ENCODE results near the gene TMEM256. TPM values are rescaled to one million over a fixed set of nuclear protein-coding genes. Genes with fewer than 3 reads are reported as not detected.
"Not testable (repeated sequence)": the region's sequence is repeated elsewhere in the genome, so short reads cannot be mapped to it uniquely, and the experiment has no call there.

Gene TMEM256
- total RNA-seq, 2 experiments from 2014 or later, result 61.8 to 62.3 TPM

DNA sequence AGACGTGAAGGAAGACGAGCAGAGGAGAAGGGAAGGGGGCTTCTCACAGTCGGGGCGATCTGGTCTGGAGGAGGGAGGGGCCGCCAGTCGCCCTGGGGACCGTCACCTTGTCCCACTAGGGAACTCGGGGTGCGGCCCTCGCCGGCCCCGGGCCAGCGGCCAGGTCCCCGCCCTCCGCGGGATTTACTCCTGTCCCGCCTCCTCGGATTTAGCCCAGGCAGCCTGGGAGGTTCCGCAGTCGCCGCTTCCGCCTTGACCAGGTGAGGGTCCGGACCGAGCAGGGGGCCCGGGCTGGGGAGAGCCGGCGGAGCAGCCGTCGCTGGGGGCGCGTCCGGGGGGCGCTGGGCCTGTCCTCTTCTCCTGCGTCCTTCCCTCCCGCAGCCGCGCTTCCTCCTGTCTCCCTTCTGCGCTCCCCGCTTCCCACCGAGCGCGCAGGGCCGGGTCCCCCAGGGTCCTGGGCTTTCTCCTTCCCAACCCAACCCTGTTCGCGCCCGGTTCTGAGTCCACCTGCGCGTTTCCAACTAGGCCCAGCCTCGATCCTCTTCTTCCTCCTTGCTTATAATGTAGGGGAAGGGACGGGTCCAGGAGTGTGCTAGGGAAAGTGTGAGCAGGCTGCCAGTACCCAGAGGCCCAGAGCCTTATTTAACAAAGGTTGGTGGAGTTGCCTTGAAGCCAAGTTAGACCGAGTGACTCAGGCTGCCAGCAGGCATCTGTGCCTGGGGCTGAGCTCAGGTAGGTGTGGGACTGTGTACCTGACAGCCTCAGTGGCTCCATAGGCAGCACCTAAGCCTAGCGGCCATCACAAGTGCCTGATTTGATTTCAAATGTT lies 22.8 kb downstream of the TMEM256 start, which contains the start of gene TNK1:
TNK1 (plus strand) TSS at position 235 of the 829 bp plus-strand sequence. CDS start 1,838 bp downstream, outside the sequence.
- no peak within 1 kb of the TSS for H3K4me3 Mint-ChIP-seq
- no peak within 1 kb of the TSS for H3K27ac Mint-ChIP-seq
- POLR2A ChIA-PET, result no interaction called here
- no peaks in the 10 kb centered on the region for H3K36me3 Mint-ChIP-seq (ENCODE audit: low read depth)
- CTCF ChIA-PET, result interaction anchor here (1.8 kb wide), 1 partner anchor 179 kb away, joined by 6 read pairs; no protein-coding TSS in a partner anchor
- DNase-seq (no peak), ATAC-seq (no peak)
- no peaks in the 10 kb centered on the region for H3K9me3 Mint-ChIP-seq (ENCODE audit: insufficient read depth)
- H3K27me3 Mint-ChIP-seq (ENCODE audit: low read depth), result peaks cover 39% of the 10 kb centered on the region
- peaks cover 8% of the 10 kb centered on the region for H3K4me1 Mint-ChIP-seq (ENCODE audit: low read depth)

- Mint-ChIP-seq H3K4me3 (no peak overlapping the region), H3K27ac (no peak overlapping the region), H3K4me1 (ENCODE audit: low read depth) (peaks cover 8% of the 10 kb centered on the region), H3K36me3 (ENCODE audit: low read depth) (no peaks in the 10 kb centered on the region), H3K27me3 (ENCODE audit: low read depth) (peaks cover 39% of the 10 kb centered on the region), H3K9me3 (ENCODE audit: insufficient read depth) (no peaks in the 10 kb centered on the region)
- ChIA-PET CTCF (no interaction called here), POLR2A (no interaction called here)
- DNase-seq, result no peak
- ATAC-seq, result no peak
These were observed 23.6 kb downstream of the TMEM256 start for GRCh38 chr17:7380321-7380720.

- DNase-seq (no peak), ATAC-seq (no peak)
- ChIA-PET CTCF (no interaction called here), POLR2A (no interaction called here)
- Mint-ChIP-seq H3K9me3 (ENCODE audit: insufficient read depth) (no peaks in the 10 kb centered on the region), H3K36me3 (ENCODE audit: low read depth) (no peaks in the 10 kb centered on the region), H3K27me3 (ENCODE audit: low read depth) (peaks cover 39% of the 10 kb centered on the region), H3K4me1 (ENCODE audit: low read depth) (peaks cover 2% of the 10 kb centered on the region), H3K4me3 (no peak overlapping the region), H3K27ac (no peak overlapping the region)
These were observed 24.8 kb downstream of the TMEM256 start for GRCh38 chr17:7379134-7379533.

DNA sequence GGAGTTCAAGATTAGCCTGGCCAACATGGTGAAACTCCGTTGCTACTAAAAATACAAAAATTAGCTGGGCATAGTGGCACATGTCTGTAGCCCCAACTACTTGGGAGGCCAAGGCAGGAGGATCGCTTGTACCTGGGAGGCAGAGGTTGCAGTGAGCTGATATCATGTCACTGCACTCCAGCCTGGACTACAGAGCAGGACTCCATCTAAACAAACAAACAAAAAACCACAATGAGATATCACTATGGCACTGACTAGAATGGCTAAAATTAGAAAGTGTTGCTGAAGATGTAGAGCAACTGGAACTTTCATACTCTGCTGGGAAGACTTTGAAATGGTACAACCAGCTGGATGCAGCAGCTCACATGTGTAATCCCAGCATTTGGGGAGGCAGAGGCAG lies 29.5 kb downstream of the TMEM256 start:
- H3K4me1 Mint-ChIP-seq (ENCODE audit: low read depth), result no peaks in the 10 kb centered on the region
- H3K27ac Mint-ChIP-seq, result no peak overlapping the region
- ATAC-seq, result no peak
- H3K9me3 Mint-ChIP-seq (ENCODE audit: insufficient read depth), result no peaks in the 10 kb centered on the region
- ChIA-PET POLR2A (no interaction called here), CTCF (interaction anchor here (1.0 to 1.6 kb wide), 2 partner anchors 13 to 19 kb away, joined by 3 to 7 read pairs; no protein-coding TSS in a partner anchor)
- no peak overlapping the region for H3K4me3 Mint-ChIP-seq
- no peak for DNase-seq
- H3K36me3 Mint-ChIP-seq (ENCODE audit: low read depth), result no peaks in the 10 kb centered on the region
- H3K27me3 Mint-ChIP-seq (ENCODE audit: low read depth), result peaks cover 12% of the 10 kb centered on the region

- Mint-ChIP-seq H3K4me1 (ENCODE audit: low read depth) (no peaks in the 10 kb centered on the region), H3K36me3 (ENCODE audit: low read depth) (no peaks in the 10 kb centered on the region), H3K27ac (no peak overlapping the region), H3K9me3 (ENCODE audit: insufficient read depth) (no peaks in the 10 kb centered on the region), H3K27me3 (ENCODE audit: low read depth) (peaks cover 2% of the 10 kb centered on the region), H3K4me3 (no peak overlapping the region)
- DNase-seq, result no peak
- ATAC-seq, result no peak
- POLR2A ChIA-PET, result interaction anchor here (0.7 kb wide), 1 partner anchor 106 kb away, joined by 3 read pairs; no protein-coding TSS in a partner anchor
- CTCF ChIA-PET, result interaction anchor here (2.2 kb wide), 1 partner anchor 15 kb away, joined by 10 read pairs; no protein-coding TSS in a partner anchor
These were observed 33.0 kb downstream of the TMEM256 start for GRCh38 chr17:7370853-7371252.

DNA sequence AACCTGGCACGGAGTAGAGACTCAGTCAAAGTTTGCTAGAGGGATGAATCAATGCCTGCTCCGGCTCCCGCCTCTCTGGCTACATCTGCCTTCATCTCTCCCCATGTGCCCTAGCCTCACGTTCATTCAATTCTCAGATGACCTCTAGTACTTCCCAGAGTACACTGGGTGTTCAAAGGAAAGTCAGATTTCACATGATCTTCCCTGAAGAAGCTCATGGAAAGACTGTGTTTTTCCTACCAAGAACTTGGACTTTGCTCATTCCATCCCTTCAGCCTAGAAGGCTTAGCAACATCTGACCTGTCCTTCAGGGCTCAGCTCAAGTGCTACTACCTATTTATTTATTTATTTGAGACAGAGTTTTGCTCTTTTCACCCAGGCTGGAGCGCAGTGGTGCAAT lies 34.1 kb downstream of the TMEM256 start:
- POLR2A ChIA-PET, result no interaction called here
- Mint-ChIP-seq H3K4me1 (ENCODE audit: low read depth) (no peaks in the 10 kb centered on the region), H3K4me3 (no peak overlapping the region), H3K36me3 (ENCODE audit: low read depth) (no peaks in the 10 kb centered on the region), H3K27ac (no peak overlapping the region), H3K9me3 (ENCODE audit: insufficient read depth) (no peaks in the 10 kb centered on the region), H3K27me3 (ENCODE audit: low read depth) (peaks cover 2% of the 10 kb centered on the region)
- ATAC-seq (no peak), DNase-seq (no peak)
- CTCF ChIA-PET, result interaction anchor here (2.2 kb wide), 1 partner anchor 14 kb away, joined by 10 read pairs; no protein-coding TSS in a partner anchor

DNA sequence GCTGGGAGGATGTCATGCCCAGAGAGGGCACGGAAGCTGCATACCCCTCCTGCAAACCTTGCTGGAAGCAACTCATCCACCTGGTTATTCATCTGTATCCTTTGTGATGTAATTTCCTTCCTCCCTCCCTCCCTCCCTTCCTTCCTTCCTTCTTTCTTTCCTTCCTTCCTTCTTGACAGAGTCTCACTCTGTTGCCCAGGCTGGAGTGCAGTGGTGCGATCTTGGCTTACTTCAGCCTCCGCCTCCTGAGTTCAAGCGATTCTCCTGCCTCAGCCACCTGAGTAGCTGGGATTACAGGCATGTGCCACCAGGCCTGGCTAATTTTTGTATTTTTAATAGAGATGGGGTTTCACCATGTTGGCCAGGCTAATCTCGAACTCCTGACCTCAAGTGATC lies 35.3 kb downstream of the TMEM256 start:
- H3K4me1 Mint-ChIP-seq (ENCODE audit: low read depth); H3K36me3 Mint-ChIP-seq (ENCODE audit: low read depth); ATAC-seq; H3K27ac Mint-ChIP-seq; H3K4me3 Mint-ChIP-seq; H3K27me3 Mint-ChIP-seq (ENCODE audit: low read depth); CTCF ChIA-PET; H3K9me3 Mint-ChIP-seq (ENCODE audit: insufficient read depth); DNase-seq: not testable (repeated sequence)
- POLR2A ChIA-PET, result interaction anchor here (0.6 kb wide), 1 partner anchor 227 kb away, joined by 3 read pairs; no protein-coding TSS in a partner anchor

GRCh38 chr17:7367918-7368598 lies 35.8 kb downstream of the TMEM256 start:
- H3K4me3 Mint-ChIP-seq, result no peak overlapping the region
- ATAC-seq (no peak), DNase-seq (no peak)
- peaks cover 2% of the 10 kb centered on the region for H3K27me3 Mint-ChIP-seq (ENCODE audit: low read depth)
- no peak overlapping the region for H3K27ac Mint-ChIP-seq
- ChIA-PET POLR2A (interaction anchor here (0.6 kb wide), 1 partner anchor 226 kb away, joined by 3 read pairs; no protein-coding TSS in a partner anchor), CTCF (no interaction called here)
- H3K9me3 Mint-ChIP-seq (ENCODE audit: insufficient read depth), result no peaks in the 10 kb centered on the region
- no peaks in the 10 kb centered on the region for H3K4me1 Mint-ChIP-seq (ENCODE audit: low read depth)
- no peaks in the 10 kb centered on the region for H3K36me3 Mint-ChIP-seq (ENCODE audit: low read depth)

- no peak overlapping the region for H3K27ac Mint-ChIP-seq
- H3K9me3 Mint-ChIP-seq (ENCODE audit: insufficient read depth), result no peaks in the 10 kb centered on the region
- H3K4me1 Mint-ChIP-seq (ENCODE audit: low read depth), result no peaks in the 10 kb centered on the region
- POLR2A ChIA-PET, result no interaction called here
- H3K4me3 Mint-ChIP-seq, result no peak overlapping the region
- H3K36me3 Mint-ChIP-seq (ENCODE audit: low read depth), result no peaks in the 10 kb centered on the region
- H3K27me3 Mint-ChIP-seq (ENCODE audit: low read depth), result peaks cover 2% of the 10 kb centered on the region
- ATAC-seq (no peak), DNase-seq (no peak)
- CTCF ChIA-PET, result no interaction called here
These were observed 36.8 kb downstream of the TMEM256 start for GRCh38 chr17:7367083-7367482.

DNA sequence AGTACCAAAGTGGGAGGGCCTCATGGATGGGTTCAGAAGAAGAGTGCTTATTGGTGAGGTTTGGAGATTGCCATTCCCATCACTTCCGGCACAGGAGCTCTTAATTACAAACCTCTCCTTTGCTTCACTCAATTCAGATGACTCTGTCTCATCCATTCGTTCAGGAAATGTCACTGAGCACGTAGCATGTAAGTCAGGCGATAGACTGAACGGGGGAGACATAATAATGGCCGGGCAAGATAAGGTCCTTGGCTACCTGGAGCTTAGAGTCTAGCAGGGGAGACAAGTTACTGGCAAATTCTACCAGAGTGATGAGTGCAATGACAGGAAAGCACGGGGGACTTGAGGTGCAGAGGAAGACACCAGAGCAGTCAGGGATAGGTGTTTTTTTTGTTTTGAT lies 37.9 kb downstream of the TMEM256 start:
- H3K27ac Mint-ChIP-seq; H3K27me3 Mint-ChIP-seq (ENCODE audit: low read depth); H3K4me3 Mint-ChIP-seq; H3K36me3 Mint-ChIP-seq (ENCODE audit: low read depth); DNase-seq; H3K9me3 Mint-ChIP-seq (ENCODE audit: insufficient read depth); H3K4me1 Mint-ChIP-seq (ENCODE audit: low read depth); CTCF ChIA-PET; ATAC-seq: not testable (repeated sequence)
- POLR2A ChIA-PET, result interaction anchor here (0.6 kb wide), 1 partner anchor 121 kb away, joined by 3 read pairs; no protein-coding TSS in a partner anchor

DNA sequence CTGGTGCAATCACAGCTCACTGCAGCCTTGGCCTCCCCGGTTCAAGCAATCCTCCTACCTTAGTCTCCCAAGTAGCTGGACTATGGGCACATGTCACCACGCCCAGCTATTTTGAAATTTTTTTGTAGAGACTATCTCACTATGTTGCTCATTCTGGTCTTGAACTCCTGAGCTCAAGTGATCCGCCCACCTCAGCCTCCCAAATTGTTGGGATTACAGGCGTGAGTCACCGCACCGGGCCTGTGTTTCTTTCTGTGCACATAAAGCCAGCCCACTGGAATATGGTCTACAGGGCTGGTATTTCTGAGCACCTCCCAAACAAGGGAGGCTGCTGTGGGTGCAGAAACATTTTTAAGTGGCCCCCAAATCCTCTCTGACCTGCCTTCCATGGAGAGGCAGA lies 40.6 kb downstream of the TMEM256 start:
- ChIA-PET CTCF (interaction anchor here (2.0 to 2.1 kb wide), 2 partner anchors 13 to 197 kb away, joined by 4 to 5 read pairs; no protein-coding TSS in a partner anchor), POLR2A (no interaction called here)
- ATAC-seq (no peak), DNase-seq (no peak)
- H3K27ac Mint-ChIP-seq, result no peak overlapping the region
- H3K36me3 Mint-ChIP-seq (ENCODE audit: low read depth), result no peaks in the 10 kb centered on the region
- H3K27me3 Mint-ChIP-seq (ENCODE audit: low read depth), result peaks cover 4% of the 10 kb centered on the region
- no peak overlapping the region for H3K4me3 Mint-ChIP-seq
- H3K4me1 Mint-ChIP-seq (ENCODE audit: low read depth), result no peaks in the 10 kb centered on the region
- H3K9me3 Mint-ChIP-seq (ENCODE audit: insufficient read depth), result no peaks in the 10 kb centered on the region

- H3K4me1 Mint-ChIP-seq (ENCODE audit: low read depth), result no peaks in the 10 kb centered on the region
- no peaks in the 10 kb centered on the region for H3K36me3 Mint-ChIP-seq (ENCODE audit: low read depth)
- CTCF ChIA-PET, result interaction anchor here (1.1 to 2.1 kb wide), 4 partner anchors 12 to 198 kb away, joined by 3 to 5 read pairs (median 4); no protein-coding TSS in a partner anchor
- ATAC-seq (no peak), DNase-seq (no peak)
- no peak overlapping the region for H3K27ac Mint-ChIP-seq
- no peak overlapping the region for H3K4me3 Mint-ChIP-seq
- H3K9me3 Mint-ChIP-seq (ENCODE audit: insufficient read depth), result no peaks in the 10 kb centered on the region
- POLR2A ChIA-PET, result interaction anchor here (1.2 kb wide), 1 partner anchor 147 kb away, joined by 3 read pairs; no protein-coding TSS in a partner anchor
- H3K27me3 Mint-ChIP-seq (ENCODE audit: low read depth), result peaks cover 4% of the 10 kb centered on the region
These were observed 42.0 kb downstream of the TMEM256 start for GRCh38 chr17:7361906-7362305.

Measured in activated CD8-positive, alpha-beta T cell treated with anti-CD3 and anti-CD28 coated beads, Interleukin-2, amount 10 ng/mL, durations not matched to agents 7 days and 5 days (primary cell).